ENCODE data around the gene L1CAM.

- TF ChIP-seq POLR2A (IDR thresholded peaks at IDR 0.05), result no peak
- TF ChIP-seq CTCF (IDR thresholded peaks at IDR 0.05), result no peak
Measured at GRCh38 chrX:153812220-153812619, 73.8 kb downstream of the L1CAM start.
